G401.6 (cell line): Measurements from ENCODE around the gene RMI2.

Experiments used
- FAIRE-seq: peaks from 2 replicates; lab custom pipeline; 2012; peaks lifted over from hg19 to GRCh38; lab: Jason Lieb, UNC

The RMI2 gene

GRCh38 chr16:11310634-11310977, 34.7 kb upstream of the RMI2 start:
- FAIRE-seq, result no peak

- FAIRE-seq, result no peak
Observed at GRCh38 chr16:11310997-11311561, 34.2 kb upstream of the RMI2 start.

- no peak for FAIRE-seq
Observed at GRCh38 chr16:11312718-11313492, 32.4 kb upstream of the RMI2 start.

GRCh38 chr16:11313493-11314308, 31.6 kb upstream of the RMI2 start:
- FAIRE-seq, result no peak

- FAIRE-seq, result no peak
Observed at GRCh38 chr16:11314309-11314894, 30.9 kb upstream of the RMI2 start.

- FAIRE-seq, result no peak
Observed at GRCh38 chr16:11315510-11315909, 29.7 kb upstream of the RMI2 start.

GRCh38 chr16:11316331-11317015, 28.8 kb upstream of the RMI2 start:
- FAIRE-seq, result no peak

- no peak for FAIRE-seq
Observed at GRCh38 chr16:11318817-11319216, 26.4 kb upstream of the RMI2 start.

GRCh38 chr16:11319529-11320146, 25.6 kb upstream of the RMI2 start:
- no peak for FAIRE-seq

GRCh38 chr16:11320170-11320569, 25.1 kb upstream of the RMI2 start:
- no peak for FAIRE-seq

GRCh38 chr16:11321662-11322061, 23.6 kb upstream of the RMI2 start:
- FAIRE-seq, result no peak

- FAIRE-seq, result no peak
Observed at GRCh38 chr16:11322823-11323222, 22.4 kb upstream of the RMI2 start.

GRCh38 chr16:11323551-11324336, 21.5 kb upstream of the RMI2 start:
- no peak for FAIRE-seq

- FAIRE-seq, result no peak
Observed at GRCh38 chr16:11325404-11326083, 19.7 kb upstream of the RMI2 start.

GRCh38 chr16:11326084-11326736, 19.0 kb upstream of the RMI2 start:
- FAIRE-seq, result no peak

GRCh38 chr16:11326737-11327276, 18.5 kb upstream of the RMI2 start:
- no peak for FAIRE-seq

- FAIRE-seq, result no peak
Observed at GRCh38 chr16:11327277-11328171, 17.7 kb upstream of the RMI2 start.
